Activated naive CD4-positive, alpha-beta T cell treated with anti-CD3 and anti-CD28 coated beads, Interleukin-2, amount 50 U/mL, for 16 hours (primary cell): Measurements from ENCODE around the gene GMNN.

ENCODE experiments used
- DNase-seq: peaks from one replicate; pipeline ENCODE4 v3.0.0-alpha.2; 2020

The GMNN gene

DNA sequence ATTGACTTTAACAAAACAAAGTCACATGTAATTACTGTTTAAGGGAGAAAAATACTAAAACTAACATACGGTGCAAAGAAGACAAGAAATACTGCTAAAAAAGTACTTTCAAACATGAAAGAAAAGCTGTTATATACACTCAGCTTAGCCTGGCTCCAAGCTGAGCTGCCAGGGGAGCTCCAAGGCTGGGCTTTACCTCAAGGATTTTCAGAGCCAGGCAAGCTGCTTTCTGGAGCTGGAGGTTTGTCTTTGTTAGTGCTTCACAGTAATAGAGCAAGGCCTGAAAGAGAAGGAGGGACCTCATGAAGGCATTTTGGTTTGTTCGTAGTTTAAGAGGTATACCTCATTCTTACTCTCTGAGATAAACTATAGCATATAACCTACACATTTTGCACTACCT lies 43.6 kb downstream of the GMNN start:
- no peak for DNase-seq

DNA sequence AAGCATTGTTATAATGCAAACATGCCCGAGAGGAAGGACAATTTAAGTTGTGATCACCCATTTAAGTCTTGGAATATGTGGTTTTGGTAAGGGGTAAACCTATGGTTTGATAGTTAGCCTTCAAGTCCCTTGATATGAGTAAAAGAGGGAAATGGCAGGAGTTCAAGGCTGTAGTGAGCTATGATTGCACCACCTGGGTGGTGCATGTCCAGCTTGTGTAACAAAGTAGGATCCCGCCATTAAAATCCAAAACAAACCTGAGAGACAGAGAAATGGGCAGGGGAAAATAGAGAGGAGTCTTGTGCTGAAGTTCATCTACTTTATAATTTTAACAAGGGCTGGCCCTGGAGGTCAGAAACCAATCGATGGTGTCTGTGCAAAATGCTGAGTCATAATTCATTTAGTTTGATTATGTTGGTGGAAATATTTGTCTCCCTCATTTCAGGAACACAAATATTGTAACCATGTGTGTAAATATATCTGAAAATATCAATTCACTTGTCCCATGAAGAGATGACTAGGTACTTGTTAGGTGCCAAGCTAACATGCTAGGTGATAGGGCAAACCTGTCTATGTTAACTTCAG lies 47.2 kb downstream of the GMNN start:
- no peak for DNase-seq

DNA sequence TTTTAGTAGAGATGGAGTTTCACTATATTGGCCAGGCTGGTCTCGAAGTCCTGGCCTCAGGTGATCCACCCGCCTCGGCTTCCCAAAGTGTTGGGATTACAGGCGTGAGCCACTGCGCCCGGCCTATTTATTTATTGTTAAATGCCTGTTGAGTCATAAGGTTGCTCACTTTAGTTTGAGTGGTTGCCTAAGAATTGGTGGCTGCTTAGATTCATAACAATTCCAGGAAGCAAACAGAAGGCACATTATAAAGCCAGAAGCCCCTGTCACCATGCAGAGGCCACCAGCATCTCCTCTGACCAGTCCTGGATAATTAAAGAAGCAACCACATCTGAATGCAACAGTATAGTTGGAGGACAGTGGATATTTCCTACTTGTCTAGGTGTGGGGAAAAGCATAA lies 48.0 kb downstream of the GMNN start:
- no peak for DNase-seq

GRCh38 chr6:24823185-24823584 lies 48.4 kb downstream of the GMNN start:
- DNase-seq = no peak

DNA sequence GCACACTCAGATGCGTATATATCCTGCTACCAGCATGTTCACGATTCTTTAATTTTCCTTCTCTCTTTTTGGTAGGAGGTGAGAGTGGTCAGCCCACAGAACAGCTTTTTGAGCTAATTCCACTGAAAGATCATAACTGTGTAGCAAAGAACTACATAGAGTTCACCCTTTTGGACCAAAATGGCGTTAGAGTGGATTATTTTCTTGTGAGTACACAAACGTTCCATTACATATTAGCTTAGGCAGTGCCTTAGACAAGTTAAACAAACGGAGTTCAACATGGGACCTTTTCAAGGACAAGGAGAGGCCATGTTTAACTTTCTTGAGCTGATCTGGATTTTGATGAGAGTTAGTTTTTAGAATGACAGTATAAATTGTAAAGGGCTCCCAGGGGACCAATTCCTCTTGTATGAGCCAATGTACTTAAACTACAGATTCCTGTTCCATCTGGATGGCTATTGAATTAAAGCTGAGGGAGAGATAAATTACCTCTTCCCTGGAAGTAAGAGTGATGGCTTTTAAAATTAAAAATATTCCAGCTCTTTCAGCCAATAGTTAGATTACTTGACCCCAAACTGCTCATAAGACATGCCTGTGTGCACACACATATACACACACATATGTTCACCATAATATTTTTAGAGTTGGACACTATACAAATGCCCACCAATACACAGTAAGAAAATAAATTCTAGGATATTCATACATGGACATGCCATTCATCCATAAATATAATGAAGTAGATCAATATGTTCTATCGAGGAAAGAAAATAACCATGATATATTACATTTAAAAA lies 49.6 kb downstream of the GMNN start:
- no peak for DNase-seq

- DNase-seq = no peak
Observed at GRCh38 chr6:24825130-24825630, 50.4 kb downstream of the GMNN start.

- no peak for DNase-seq
Observed at GRCh38 chr6:24827162-24827561, 52.4 kb downstream of the GMNN start.

DNA sequence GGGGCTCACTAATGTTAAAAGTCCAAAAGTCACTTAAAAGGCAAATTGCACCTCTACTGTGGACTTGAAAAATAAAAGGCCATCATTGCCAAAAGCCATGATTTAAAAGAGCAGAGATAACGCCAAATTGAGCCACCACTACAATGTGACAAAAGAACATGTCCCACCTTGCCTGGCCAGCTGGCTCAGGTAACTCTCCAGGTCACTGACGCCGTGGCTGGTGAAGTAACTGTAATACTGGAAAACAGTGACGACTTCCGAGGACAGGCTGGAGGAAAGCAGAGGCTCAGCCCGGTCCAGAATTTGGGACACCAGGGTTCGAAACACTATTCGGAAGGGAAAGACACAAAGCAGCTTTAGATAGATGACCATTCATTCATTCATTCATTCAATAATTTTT lies 53.2 kb downstream of the GMNN start:
- DNase-seq = no peak

GRCh38 chr6:24829657-24830056 lies 54.9 kb downstream of the GMNN start:
- no peak for DNase-seq

- no peak for DNase-seq
Observed at GRCh38 chr6:24831771-24832716, 57.3 kb downstream of the GMNN start.

DNA sequence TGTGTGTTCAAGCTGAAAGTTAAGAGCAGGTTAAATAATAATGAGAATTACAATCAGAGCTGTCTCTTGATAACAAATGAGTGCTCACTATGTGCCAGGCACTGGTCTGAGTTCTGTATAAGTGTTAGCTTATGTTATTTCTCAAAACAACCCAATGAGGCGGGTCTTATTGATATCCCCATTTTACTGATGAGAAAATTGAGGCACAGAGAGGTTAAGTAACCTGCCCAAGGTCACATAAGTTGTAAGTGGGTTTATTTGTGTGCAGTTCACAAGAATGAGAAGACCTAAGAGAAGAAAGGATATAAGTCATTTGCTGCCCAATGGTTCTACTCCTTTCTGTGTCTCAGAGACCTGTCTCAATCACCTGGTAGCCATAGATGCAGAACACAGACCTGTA lies 58.1 kb downstream of the GMNN start:
- DNase-seq = no peak

GRCh38 chr6:24833711-24834386 lies 59.1 kb downstream of the GMNN start:
- no peak for DNase-seq
